Memory B cell (primary cell): Measurements from ENCODE around the gene MGAT5.

Experiments used
- ATAC-seq: fragments of 150-1000 bp; cut with Tn5 transposase; 2 replicates; pipeline ENCODE4 v1.10.0; 2021; ENCODE audit warnings: low read depth, mild to moderate bottlenecking, moderate library complexity
- DNase-seq, 2 donors: peaks; one replicate each; pipeline ENCODE4 v3.0.0; 2022; ENCODE audit warnings: low spot score in 2 of 2
- H3K27ac Mint-ChIP-seq: one replicate; pipeline ENCODE4 v1.8.0; 2022; ENCODE audit warnings: mild to moderate bottlenecking, moderate library complexity, mixed read lengths
- H3K27me3 Mint-ChIP-seq: one replicate; pipeline ENCODE4 v1.8.0; 2022; ENCODE audit warnings: mixed read lengths
- H3K36me3 Mint-ChIP-seq: one replicate; pipeline ENCODE4 v1.8.0; 2022; ENCODE audit warnings: mild to moderate bottlenecking, mixed read lengths
- H3K4me1 Mint-ChIP-seq: one replicate; pipeline ENCODE4 v1.8.0; 2022; ENCODE audit warnings: mixed read lengths
- H3K4me3 Mint-ChIP-seq: one replicate; pipeline ENCODE4 v1.8.0; 2022; ENCODE audit warnings: mild to moderate bottlenecking, moderate library complexity, mixed read lengths
- H3K9me3 Mint-ChIP-seq: one replicate; pipeline ENCODE4 v1.8.0; 2022; ENCODE audit warnings: mixed read lengths

MGAT5 gene

DNA sequence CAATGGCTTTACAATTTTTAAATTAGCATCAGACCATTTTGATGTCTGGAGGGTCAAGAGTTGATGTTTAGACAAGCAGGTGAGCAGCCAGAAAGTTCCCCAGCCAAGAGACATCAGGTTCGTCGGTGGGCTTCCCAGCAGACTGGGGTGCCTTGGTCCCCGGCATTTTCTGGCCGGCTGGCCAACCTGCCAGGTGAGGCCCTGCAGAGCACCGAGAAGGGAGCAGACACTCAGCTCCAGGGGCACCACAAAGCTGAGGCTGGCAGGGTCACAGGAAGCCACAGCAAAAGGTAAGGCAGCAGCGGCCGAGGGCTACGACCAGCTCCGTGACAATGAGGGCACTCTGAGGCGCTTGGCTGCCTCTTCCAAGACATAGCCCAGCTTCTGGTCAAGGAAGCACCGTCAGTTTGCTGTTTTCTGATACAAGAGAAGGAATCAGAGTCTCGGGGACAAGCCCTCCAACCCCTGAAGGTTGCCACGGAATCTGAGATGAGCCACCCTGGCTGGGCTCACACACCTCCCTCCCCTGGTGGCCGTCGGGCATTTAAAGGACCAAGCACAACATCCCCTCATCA, 229.0 kb downstream of the MGAT5 start:
- H3K27ac Mint-ChIP-seq = no peak overlapping the region
- peaks cover 1% of the 10 kb centered on the region for H3K36me3 Mint-ChIP-seq
- no peak for ATAC-seq
- no peaks in the 10 kb centered on the region for H3K9me3 Mint-ChIP-seq
- DNase-seq = no peak
- H3K4me3 Mint-ChIP-seq = no peak overlapping the region
- H3K4me1 Mint-ChIP-seq = no peaks in the 10 kb centered on the region
- H3K27me3 Mint-ChIP-seq = no peaks in the 10 kb centered on the region

DNA sequence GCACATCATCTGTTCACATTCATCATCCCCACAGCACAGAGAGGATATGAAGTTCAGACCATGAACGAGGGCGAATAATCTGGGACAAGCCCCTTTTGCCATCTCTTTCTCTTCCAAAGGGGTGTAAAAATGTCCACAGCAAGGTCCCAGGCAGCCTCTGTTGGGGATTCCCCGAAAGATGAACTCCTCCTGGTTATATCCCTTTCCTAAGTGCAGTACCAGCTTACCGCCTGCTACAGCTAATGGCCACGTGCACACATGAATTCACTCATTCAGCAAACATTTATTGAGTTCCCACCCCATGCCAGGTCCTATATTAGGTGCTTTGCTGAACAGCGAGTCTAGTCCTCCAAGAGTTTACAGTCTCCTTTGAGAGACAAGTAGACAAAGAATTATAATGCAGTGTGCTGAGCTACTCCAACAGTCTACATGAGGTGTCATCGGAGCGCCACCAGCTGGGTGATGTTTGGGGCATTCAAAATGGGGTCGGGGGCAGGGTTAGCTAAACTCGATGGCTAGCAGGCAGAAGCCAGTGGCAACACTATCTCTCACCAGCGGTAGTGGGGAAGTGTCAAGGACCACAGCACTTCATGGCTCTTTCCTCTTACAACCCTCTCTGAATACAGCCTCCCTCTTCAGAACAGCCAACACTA, 236.0 kb downstream of the MGAT5 start:
- no peak overlapping the region for H3K4me3 Mint-ChIP-seq
- no peak overlapping the region for H3K27ac Mint-ChIP-seq
- ATAC-seq (no peak), DNase-seq (no peak)
- no peaks in the 10 kb centered on the region for H3K27me3 Mint-ChIP-seq
- H3K4me1 Mint-ChIP-seq = peaks cover 2% of the 10 kb centered on the region
- H3K36me3 Mint-ChIP-seq = peaks cover 4% of the 10 kb centered on the region
- H3K9me3 Mint-ChIP-seq = no peaks in the 10 kb centered on the region

DNA sequence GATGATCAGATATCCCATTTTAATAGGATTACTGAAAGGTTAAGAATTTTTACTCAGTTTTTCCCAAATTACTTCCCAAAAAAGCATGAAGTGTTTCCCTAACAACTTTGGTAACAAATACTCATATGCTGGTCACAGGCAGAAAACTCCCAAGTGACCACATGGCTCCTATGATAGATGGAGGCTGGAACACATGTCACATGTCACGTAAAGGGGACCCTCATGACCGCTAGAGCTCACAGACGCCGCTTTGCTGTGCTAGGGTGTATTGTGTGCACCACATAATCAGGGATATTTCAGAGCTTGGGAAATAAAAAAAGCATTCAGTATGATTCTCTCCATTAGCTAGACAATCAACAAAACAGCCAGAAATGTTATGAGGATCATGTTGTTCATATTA, 236.7 kb downstream of the MGAT5 start:
- Mint-ChIP-seq H3K36me3 (peaks cover 4% of the 10 kb centered on the region), H3K27me3 (no peaks in the 10 kb centered on the region), H3K4me3 (no peak overlapping the region), H3K9me3 (no peaks in the 10 kb centered on the region), H3K4me1 (peaks cover 2% of the 10 kb centered on the region), H3K27ac (no peak overlapping the region)
- DNase-seq (no peak), ATAC-seq (no peak)

DNA sequence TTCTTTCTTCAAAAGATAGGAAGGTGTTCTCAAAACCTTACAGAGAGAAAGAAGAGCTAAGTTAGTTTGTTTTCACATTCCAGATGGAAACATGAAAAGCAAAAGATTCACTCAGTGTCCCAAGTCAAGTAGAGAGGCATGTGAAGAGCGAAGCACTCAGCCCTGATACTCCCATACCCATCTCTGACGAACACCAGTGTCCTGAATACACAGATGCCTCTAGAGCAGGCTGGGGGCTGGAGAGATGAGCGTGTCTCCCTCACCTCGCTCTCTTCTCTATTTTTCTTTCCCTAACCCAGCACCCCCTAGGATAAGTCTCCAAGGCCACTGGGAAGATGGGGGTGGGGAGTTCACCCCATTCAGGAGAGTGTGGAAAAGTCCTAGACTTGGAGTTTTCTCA, 237.2 kb downstream of the MGAT5 start:
- H3K36me3 Mint-ChIP-seq = peaks cover 3% of the 10 kb centered on the region
- H3K9me3 Mint-ChIP-seq = no peaks in the 10 kb centered on the region
- no peak for ATAC-seq
- no peak for DNase-seq
- no peaks in the 10 kb centered on the region for H3K27me3 Mint-ChIP-seq
- no peak overlapping the region for H3K27ac Mint-ChIP-seq
- no peak overlapping the region for H3K4me3 Mint-ChIP-seq
- H3K4me1 Mint-ChIP-seq = peaks cover 2% of the 10 kb centered on the region

DNA sequence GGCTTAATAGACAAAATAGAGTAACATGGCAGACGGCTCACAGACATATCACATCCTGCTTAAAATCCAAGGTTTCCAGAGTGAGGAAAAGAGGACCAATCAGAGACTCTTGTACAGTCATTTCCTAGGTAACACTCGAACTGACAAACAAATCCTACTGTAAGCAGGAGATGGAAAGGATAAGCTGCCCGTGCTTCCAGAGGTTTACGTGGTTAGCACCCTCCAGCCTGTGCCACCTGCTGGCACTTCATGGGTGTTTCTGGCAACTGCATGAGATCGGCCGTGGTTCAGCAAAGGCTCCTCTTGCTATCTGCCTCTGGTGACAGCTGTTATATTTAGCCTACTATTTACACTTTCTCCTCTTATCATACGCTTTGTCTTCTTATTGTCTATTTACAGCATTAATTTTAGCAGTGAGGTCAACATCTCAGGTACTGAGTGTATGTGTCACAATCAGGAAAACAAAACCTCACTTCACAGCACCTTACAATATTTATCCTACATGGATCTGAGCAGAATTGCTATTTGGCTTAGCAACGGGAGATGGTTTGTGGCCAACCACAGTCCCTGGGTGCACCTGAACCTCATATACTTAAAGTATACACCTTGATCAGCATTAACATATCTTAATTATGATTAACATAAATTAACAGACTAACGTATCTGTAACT, 238.0 kb downstream of the MGAT5 start:
- Mint-ChIP-seq H3K4me1 (peaks cover 2% of the 10 kb centered on the region), H3K36me3 (peaks cover 5% of the 10 kb centered on the region), H3K27me3 (no peaks in the 10 kb centered on the region), H3K4me3 (no peak overlapping the region), H3K9me3 (no peaks in the 10 kb centered on the region), H3K27ac (no peak overlapping the region)
- ATAC-seq (no peak), DNase-seq (no peak)

DNA sequence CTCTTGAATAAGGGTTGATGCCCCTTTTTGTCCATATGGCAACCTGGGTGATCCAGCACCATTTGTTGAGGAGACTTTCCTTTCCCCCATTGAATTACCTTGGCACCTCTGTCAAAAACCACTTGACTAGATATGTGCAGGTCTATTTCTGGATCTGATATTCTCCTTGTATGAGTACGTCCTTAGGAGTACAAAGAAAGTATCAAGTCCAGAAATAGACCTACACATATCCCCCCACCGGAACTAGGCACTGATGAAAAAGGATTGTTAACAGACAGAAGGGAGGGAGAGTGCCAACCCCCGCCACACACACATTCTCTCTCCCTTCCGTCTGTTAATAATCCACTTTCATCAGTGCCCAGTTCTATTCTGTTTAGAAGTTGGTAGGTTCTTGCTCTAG, 239.9 kb downstream of the MGAT5 start:
- H3K9me3 Mint-ChIP-seq = no peaks in the 10 kb centered on the region
- peaks cover 2% of the 10 kb centered on the region for H3K4me1 Mint-ChIP-seq
- no peaks in the 10 kb centered on the region for H3K27me3 Mint-ChIP-seq
- no peak for ATAC-seq
- DNase-seq = no peak
- H3K36me3 Mint-ChIP-seq = peaks cover 5% of the 10 kb centered on the region
- H3K27ac Mint-ChIP-seq = no peak overlapping the region
- H3K4me3 Mint-ChIP-seq = no peak overlapping the region

DNA sequence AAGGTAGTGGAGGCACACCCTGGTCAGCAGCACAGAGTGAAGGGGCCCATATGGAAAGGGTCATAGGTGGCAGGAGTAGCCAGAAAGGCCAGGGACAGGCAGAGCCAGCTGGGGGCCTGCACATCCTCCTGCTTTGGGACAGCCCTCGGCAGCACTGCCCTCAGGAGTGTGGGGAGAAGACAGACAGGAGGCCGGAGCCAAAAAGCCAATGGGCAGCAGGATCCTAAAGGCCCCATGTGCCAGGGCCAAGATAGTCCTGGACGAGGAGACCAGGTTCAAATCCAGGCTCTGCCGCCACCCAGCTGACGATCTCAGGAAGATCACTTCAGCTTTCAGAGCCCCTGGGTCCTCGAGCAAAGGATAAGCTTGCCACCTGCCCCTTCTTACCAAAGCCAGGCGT, 244.8 kb downstream of the MGAT5 start:
- no peaks in the 10 kb centered on the region for H3K27me3 Mint-ChIP-seq
- no peaks in the 10 kb centered on the region for H3K9me3 Mint-ChIP-seq
- H3K4me1 Mint-ChIP-seq = no peaks in the 10 kb centered on the region
- H3K27ac Mint-ChIP-seq = no peak overlapping the region
- ATAC-seq = no peak
- H3K36me3 Mint-ChIP-seq = peaks cover 12% of the 10 kb centered on the region
- no peak overlapping the region for H3K4me3 Mint-ChIP-seq
- DNase-seq = no peak

DNA sequence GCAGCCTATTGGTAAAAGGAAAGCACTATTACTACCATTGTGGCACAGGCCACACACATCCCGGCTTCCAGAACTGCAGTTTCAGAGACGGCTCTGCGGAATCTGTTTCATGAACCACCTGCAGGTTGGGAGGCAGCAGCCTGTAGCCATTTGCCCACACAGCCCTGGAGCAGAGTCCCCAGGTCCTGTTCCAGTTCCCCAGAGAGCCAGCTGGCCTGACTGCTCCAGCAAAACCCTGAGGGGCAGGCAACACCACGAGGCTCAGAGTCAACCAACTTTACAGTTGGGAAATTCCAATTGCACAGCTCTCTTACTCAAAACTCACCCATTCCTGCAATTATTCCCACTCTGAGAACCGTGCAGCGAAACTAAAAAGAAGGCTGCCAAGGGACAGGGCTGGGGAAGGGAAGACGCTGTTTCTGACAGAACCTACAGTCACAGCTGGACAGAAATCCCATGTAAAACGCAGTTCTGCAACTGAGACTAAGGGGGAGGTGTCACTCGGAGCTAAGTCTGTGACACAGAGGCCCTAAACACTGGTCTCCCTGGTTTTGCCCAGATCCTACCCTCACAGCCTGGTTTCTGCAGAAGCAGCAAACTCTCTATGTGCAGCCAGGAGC, 245.5 kb downstream of the MGAT5 start:
- no peak for DNase-seq
- Mint-ChIP-seq H3K4me1 (no peaks in the 10 kb centered on the region), H3K4me3 (no peak overlapping the region), H3K27me3 (no peaks in the 10 kb centered on the region), H3K27ac (no peak overlapping the region), H3K36me3 (peaks cover 10% of the 10 kb centered on the region), H3K9me3 (no peaks in the 10 kb centered on the region)
- no peak for ATAC-seq

DNA sequence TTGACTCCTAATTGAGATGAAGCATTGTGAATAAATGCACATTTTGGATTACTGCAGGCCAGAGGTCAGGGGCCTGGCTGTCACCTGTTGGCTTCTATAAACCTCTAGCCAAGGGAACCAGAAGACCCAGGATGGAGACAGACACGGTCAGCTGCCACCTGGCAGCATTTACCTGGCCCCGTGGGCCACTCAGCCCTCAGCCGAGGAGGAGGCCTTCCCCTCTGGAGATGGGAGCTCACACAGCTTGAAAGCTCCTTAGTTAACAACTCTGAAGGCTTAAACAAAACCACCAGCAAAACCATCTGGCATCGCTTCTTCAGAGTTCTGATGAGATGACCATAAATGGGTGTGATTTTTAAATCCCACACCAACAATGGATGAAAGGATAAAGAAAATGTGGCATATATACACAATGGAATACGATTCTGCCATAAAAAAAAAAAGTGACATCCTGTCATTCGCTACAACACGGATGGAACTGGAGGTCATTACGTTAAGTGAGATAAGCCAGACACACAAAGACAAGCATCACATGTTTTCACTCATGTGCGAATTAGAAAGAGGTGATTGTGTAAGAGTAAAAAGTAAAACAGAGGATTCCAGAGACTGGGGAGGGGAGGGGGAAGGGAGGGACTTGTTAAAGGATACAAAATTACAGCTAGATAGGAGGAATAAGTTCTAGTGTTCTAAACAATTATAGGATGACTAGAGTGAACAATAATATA, 246.5 kb downstream of the MGAT5 start:
- Mint-ChIP-seq H3K4me1 (no peaks in the 10 kb centered on the region), H3K9me3 (no peaks in the 10 kb centered on the region), H3K4me3 (no peak overlapping the region), H3K27ac (no peak overlapping the region), H3K36me3 (peaks cover 10% of the 10 kb centered on the region), H3K27me3 (no peaks in the 10 kb centered on the region)
- no peak for ATAC-seq
- no peak for DNase-seq

DNA sequence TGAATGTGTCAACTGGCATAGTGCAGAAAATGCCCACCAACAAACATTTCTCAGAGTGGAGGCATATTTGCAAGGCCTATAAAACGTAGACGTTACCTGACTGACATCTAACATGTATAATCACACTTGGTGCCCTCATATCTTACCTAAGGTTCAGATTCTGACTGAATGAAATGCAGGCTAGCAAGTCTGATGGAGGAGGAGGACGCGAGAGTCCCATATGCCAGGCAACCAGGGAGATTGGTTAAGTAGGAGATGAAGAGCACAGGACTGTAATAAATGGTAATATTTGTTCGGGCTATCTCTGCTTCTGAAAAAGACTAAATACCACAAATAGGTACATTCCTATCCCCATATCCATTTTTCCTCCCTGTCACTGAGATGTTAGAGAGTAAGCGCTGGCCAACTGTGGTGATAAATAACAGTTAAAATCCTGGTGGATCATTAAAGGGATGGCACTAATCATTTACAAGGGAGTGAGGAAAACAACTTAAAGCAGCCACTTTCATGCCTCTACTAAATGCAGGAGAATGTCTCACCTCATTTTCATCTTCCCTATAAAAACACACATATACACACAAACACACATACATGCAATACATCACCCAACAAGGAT, 247.7 kb downstream of the MGAT5 start:
- Mint-ChIP-seq H3K27ac (no peak overlapping the region), H3K27me3 (no peaks in the 10 kb centered on the region)

DNA sequence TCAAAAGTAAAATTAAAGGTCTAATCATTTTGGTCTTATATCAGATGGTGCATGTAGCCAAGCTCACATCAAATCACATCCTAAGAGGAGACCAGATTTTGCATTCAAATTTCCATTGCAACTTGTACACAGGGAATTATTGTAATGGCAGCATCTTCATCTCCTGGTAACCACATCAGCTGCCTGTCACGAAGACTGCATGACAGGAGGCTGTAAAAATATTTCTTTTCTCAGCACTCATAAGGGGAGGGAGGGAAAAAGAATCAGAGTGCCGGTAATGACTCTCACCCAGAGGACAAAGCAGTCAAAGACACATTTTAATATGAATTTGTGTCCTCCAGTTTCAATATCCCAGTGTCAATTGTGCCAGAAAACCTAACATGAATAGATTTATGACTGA, 248.2 kb downstream of the MGAT5 start:
- DNase-seq (no peak), ATAC-seq (no peak)
- H3K36me3 Mint-ChIP-seq = peaks cover 8% of the 10 kb centered on the region
- no peak overlapping the region for H3K4me3 Mint-ChIP-seq
- H3K9me3 Mint-ChIP-seq = no peaks in the 10 kb centered on the region
- H3K4me1 Mint-ChIP-seq = no peaks in the 10 kb centered on the region
- H3K27me3 Mint-ChIP-seq = no peaks in the 10 kb centered on the region
- H3K27ac Mint-ChIP-seq = no peak overlapping the region

More for the DNA sequence above, 247.7 kb downstream of the MGAT5 start:
- H3K4me1 Mint-ChIP-seq = no peaks in the 10 kb centered on the region
- ATAC-seq = no peak
- H3K36me3 Mint-ChIP-seq = peaks cover 8% of the 10 kb centered on the region
- DNase-seq = no peak
- no peaks in the 10 kb centered on the region for H3K9me3 Mint-ChIP-seq
- no peak overlapping the region for H3K4me3 Mint-ChIP-seq
